Activated CD4-positive, alpha-beta T cell treated with anti-CD3 and anti-CD28 coated beads, Interleukin-2, amount 10 ng/mL, durations not matched to agents 24 days and 14 days (primary cell): ENCODE data around the gene CEP126. TPM values are rescaled to one million over a fixed set of nuclear protein-coding genes. Genes with fewer than 3 reads are reported as not detected.

Experiments used
- DNase-seq: peaks from one replicate; pipeline ENCODE4 v3.0.0; 2022
- H3K27ac Mint-ChIP-seq: one replicate; pipeline ENCODE4 v1.8.0; 2022; ENCODE audit warnings: mild to moderate bottlenecking, mixed read lengths
- H3K27me3 Mint-ChIP-seq: one replicate; pipeline ENCODE4 v1.8.0; 2022; ENCODE audit warnings: mixed read lengths
- H3K36me3 Mint-ChIP-seq: one replicate; pipeline ENCODE4 v1.8.0; 2022; ENCODE audit warnings: low read depth, mild to moderate bottlenecking, mixed read lengths
- H3K4me1 Mint-ChIP-seq: one replicate; pipeline ENCODE4 v1.8.0; 2021; ENCODE audit warnings: mixed read lengths
- H3K4me3 Mint-ChIP-seq: one replicate; pipeline ENCODE4 v1.8.0; 2022; ENCODE audit warnings: mild to moderate bottlenecking, moderate library complexity, mixed read lengths
- H3K9me3 Mint-ChIP-seq: one replicate; pipeline ENCODE4 v1.8.0; 2021; ENCODE audit warnings: mixed read lengths
- intact Hi-C: fragments of 100-400 bp; cut with micrococcal nuclease; formaldehyde crosslinking; loops from one replicate; pipeline ENCODE4 v1.15.1; 2023
- total RNA-seq: library from RNA; stranded (reverse); gene quantifications from 2 replicates; pipeline ENCODE4 v1.2.3, GENCODE V29; 2022

Gene CEP126
- total RNA-seq, 1 donor from 2014 or later, result 0.72 TPM

DNA sequence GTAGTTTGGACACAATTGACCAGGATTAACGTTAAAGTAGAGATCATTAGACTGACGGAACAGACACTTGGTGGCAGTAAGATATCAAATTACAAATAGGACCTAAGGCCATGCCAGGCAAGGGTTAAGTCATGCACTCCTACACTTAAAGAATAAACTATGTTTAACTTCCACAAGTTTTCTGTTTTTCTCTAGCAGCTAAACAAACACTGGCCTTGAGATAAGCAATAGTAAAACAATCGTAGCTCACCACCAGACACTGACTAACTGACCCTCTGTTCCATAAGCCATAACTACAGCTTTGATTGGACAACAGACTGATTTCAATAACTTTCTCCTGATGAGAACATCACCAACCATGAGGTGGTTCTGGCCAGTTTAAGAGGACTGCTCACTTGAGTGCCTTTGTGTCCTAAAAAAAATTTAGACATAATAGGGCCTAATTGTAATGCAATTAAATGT, 2.0 kb upstream of the CEP126 start:
- H3K9me3 Mint-ChIP-seq, result no peaks in the 10 kb centered on the region
- DNase-seq, result no peak
- intact Hi-C loops, result no loop called here
- H3K27me3 Mint-ChIP-seq, result peaks cover 4% of the 10 kb centered on the region
- peaks cover 10% of the 10 kb centered on the region for H3K4me1 Mint-ChIP-seq
- no peak overlapping the region for H3K4me3 Mint-ChIP-seq
- H3K27ac Mint-ChIP-seq, result no peak overlapping the region
- no peaks in the 10 kb centered on the region for H3K36me3 Mint-ChIP-seq

DNA sequence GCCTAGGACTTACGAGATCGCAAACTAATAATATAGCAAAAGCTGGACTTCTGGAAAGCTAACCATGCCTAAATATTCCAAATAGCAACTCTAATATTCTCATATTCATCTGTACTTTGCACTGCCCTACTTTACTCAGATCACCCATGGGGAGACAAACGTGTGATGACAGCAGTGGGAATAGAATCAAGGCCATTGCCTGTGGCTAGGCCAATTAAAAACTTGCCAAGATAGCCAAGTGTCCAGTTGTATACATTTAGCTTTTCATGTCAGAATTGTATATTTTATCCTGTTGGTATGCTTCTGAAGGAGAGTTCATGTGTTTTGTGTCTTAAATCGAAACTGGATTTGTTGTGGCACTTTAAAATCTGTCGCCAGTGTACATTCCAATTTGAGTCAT, 1.2 kb upstream of the CEP126 start:
- Mint-ChIP-seq H3K27ac (no peak overlapping the region), H3K36me3 (no peaks in the 10 kb centered on the region), H3K4me3 (no peak overlapping the region), H3K4me1 (peaks cover 10% of the 10 kb centered on the region), H3K27me3 (peaks cover 4% of the 10 kb centered on the region), H3K9me3 (no peaks in the 10 kb centered on the region)
- intact Hi-C loops, result loop anchor here (2.0 kb wide), 1 partner anchor 197 kb away; the partner anchor contains the start of gene YAP1
- no peak for DNase-seq

DNA sequence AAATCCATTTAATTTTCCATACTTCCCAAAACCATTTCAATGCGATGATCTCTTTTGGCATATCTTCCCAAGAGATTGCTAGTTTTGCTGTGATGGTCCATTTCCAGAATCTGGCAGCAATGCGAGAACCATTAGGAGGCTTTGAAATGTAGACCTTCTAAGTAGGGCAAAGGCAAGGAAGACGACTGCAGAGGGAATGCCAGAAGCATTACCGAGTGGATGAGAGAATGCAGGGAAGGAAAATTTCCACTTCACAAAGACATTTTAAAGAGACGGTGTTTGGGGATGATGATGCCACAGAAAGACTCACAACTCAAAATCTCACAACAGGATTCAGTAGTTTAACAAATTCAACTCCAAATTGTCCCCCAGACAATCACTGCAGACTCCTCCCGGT, 471 bp upstream of the CEP126 start:
- Mint-ChIP-seq H3K9me3 (no peaks in the 10 kb centered on the region), H3K4me1 (peaks cover 10% of the 10 kb centered on the region), H3K36me3 (no peaks in the 10 kb centered on the region), H3K4me3 (peak overlapping the region; percentile 91), H3K27ac (no peak overlapping the region), H3K27me3 (no peaks in the 10 kb centered on the region)
- intact Hi-C loops, result loop anchor here (2.0 kb wide), 1 partner anchor 196 kb away; the partner anchor contains the start of gene YAP1
- DNase-seq, result no peak

DNA sequence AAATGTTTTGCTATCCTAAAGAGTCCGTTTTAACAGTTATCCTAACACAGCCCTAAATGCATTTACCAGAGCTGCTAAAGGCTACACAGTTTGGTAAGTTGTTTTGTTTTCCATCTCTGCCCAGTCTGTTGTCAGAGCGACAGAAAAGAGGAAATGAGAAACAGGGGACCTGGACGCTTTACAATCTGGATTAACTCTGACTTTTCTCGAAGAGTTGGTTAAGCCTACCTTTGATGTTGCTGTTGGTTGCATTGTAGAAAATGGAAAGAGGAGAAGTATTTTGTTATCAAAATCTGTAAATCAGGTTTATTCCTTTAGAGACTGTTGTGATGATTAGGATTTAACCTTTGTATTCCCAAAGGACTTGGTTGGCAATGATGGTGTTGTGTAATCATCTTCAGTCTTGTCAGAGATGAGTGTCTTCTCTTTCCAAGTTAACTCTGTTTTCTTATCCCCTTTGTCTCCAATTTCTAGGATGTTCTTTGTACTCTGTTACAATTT, 1.0 kb downstream of the CEP126 start:
- Mint-ChIP-seq H3K27ac (peak overlapping the region; percentile 86), H3K9me3 (no peaks in the 10 kb centered on the region), H3K27me3 (no peaks in the 10 kb centered on the region), H3K36me3 (no peaks in the 10 kb centered on the region), H3K4me3 (peak overlapping the region; percentile 91), H3K4me1 (peaks cover 10% of the 10 kb centered on the region)
- DNase-seq, result no peak
- intact Hi-C loops, result loop anchor here (2.0 to 5.0 kb wide), 2 partner anchors 91 to 195 kb away; partner anchors contain the start of gene YAP1

DNA sequence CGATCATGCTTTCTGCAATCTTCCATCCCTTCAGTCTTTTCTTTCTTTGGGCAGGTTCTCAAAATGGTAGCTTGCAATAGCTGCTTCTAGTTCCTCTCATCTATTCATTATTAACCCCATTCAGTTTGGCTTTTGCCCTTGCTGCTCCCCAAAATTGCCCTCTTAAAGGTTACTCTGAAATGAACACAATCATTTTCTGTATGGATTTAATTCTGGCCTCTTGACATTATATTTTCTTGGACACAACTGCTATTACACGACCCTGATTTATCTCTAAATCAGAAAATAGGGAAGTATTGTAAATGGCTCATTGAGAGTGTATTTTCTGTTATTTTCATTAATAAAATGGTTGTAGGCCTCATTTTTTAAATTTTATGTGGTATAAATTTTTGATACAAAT, 1.6 kb downstream of the CEP126 start, which contains the start of gene ANGPTL5:
Gene ANGPTL5 (minus strand): TSS at position 101 of the 400 bp plus-strand sequence. CDS start 8,613 bp downstream, outside the sequence.
- H3K4me1 Mint-ChIP-seq, result peaks cover 10% of the 10 kb centered on the region
- intact Hi-C loops, result loop anchor here (5.0 kb wide), 1 partner anchor 91 kb away; no protein-coding TSS in a partner anchor
- peak within 1 kb of the TSS; percentile 86 for H3K27ac Mint-ChIP-seq

DNA sequence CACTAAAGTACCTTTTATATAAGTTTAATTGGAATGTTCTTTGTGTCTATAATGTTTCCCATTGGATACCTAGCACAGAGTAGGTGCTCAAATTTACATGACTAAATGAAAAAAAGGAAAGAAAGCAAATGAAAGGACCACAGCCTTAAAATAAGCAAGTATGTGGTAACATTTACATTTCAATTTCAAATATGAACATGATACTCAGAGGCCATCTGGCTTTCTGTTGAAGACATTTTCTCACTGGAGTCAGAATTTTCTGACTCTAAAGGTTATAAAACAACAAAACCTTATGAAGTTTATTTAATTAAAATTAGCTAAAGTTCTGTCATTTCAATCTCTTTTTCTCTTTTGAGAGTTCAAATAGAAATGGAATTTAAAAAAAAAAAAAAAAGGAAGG, 2.4 kb downstream of the CEP126 start:
- no peak overlapping the region for H3K27ac Mint-ChIP-seq
- H3K27me3 Mint-ChIP-seq, result no peaks in the 10 kb centered on the region
- no peaks in the 10 kb centered on the region for H3K36me3 Mint-ChIP-seq
- H3K9me3 Mint-ChIP-seq, result no peaks in the 10 kb centered on the region
- intact Hi-C loops, result loop anchor here (5.0 kb wide), 1 partner anchor 90 kb away; no protein-coding TSS in a partner anchor
- H3K4me3 Mint-ChIP-seq, result no peak overlapping the region
- peaks cover 10% of the 10 kb centered on the region for H3K4me1 Mint-ChIP-seq
- no peak for DNase-seq

More for the DNA sequence above, 1.6 kb downstream of the CEP126 start, which contains the start of gene ANGPTL5:
- Mint-ChIP-seq H3K4me3 (peak within 1 kb of the TSS; percentile 91), H3K27me3 (no peaks in the 10 kb centered on the region), H3K36me3 (no peaks in the 10 kb centered on the region), H3K9me3 (no peaks in the 10 kb centered on the region)
- no peak for DNase-seq

DNA sequence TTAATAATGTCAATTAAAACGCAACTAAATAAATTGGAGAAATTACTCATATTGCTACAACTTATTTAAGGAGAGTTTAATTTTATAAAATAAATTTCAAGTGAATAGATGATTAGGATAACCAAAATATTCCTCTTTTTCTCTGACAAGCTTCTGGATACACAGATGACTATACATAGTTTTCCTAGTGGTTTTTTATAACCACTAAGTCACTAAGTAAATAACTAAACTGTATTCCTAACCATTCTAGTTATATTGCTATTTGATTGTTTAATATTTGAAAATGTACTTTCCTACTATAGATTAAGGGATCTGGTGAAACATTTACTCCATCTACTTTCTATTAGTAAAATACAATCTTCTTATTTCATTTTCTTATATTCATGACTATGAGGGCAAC, 6.2 kb downstream of the CEP126 start:
- Mint-ChIP-seq H3K27me3 (no peaks in the 10 kb centered on the region), H3K4me3 (no peak overlapping the region), H3K4me1 (no peaks in the 10 kb centered on the region), H3K36me3 (no peaks in the 10 kb centered on the region), H3K9me3 (no peaks in the 10 kb centered on the region), H3K27ac (no peak overlapping the region)
- intact Hi-C loops, result no loop called here
- no peak for DNase-seq

DNA sequence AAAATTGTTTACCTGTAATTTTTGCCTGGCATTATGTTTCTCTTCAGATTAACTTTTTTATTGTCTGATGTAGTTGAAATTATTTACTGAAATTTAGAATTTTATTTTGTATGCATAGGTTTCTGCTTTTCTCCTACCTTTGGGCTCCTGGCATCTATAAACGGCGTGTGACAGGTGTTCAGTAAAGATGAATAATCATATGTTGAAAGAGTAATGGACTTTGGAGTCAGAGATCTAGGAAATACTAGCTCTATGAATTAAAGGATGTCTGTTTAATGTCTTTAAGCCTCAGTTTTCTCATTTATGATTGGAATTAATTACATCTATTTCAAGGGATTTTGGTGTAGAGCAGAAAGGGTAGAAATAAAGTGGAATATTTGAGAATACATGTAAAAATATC, 8.7 kb downstream of the CEP126 start:
- intact Hi-C loops, result no loop called here
- no peak overlapping the region for H3K4me3 Mint-ChIP-seq

DNA sequence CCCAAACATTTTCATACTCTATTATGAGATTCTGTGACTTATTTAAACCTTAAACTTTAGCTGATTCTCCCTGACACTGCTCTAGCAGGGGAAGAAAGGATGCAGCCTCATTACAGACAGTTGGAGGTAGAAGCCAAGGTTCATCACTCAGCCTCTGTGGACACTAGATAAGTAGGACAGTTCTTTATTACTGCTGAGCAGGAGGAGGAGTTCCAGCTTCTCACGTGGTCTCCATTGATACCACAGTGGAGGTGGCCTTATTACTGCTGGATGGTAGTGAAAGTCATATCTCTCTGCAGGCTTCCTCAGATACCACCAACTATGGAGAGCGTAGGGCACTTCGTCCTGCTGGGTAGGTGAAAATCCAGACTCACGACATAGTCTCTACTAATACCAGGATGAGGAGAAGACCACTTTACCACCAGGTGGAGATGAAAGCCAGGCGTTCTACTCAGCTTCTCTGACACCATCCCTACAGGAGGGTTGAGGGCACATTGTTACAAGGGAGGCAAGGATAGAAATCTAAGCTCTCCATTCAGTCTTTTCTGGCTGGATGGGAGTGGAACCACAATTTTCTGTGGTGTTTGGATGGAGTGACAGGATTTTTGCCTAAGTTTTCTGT, 14.6 kb downstream of the CEP126 start:
- no peaks in the 10 kb centered on the region for H3K4me1 Mint-ChIP-seq
- no peaks in the 10 kb centered on the region for H3K9me3 Mint-ChIP-seq
- intact Hi-C loops, result no loop called here

More for the DNA sequence above, 8.7 kb downstream of the CEP126 start:
- Mint-ChIP-seq H3K27ac (no peak overlapping the region), H3K36me3 (no peaks in the 10 kb centered on the region), H3K27me3 (no peaks in the 10 kb centered on the region), H3K4me1 (no peaks in the 10 kb centered on the region), H3K9me3 (no peaks in the 10 kb centered on the region)
- DNase-seq, result no peak

DNA sequence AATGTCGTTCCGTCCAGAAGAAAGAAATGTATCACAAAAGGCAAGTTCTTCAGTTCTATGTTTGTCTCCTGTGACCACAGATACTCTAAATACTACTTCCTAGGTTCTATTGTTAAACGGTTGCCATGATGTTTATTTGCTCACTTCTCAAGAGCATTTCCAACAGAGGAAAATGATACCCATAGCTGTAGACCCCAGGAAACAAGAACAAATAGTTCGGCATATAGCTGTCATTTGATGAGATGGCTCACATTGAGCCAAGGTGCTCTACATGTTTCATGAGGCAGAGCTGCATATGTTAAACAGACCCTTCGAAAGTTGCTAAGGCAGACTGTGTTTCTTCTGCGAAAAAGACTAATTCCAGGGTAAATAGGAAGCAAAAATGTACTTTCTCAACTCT, 16.9 kb downstream of the CEP126 start:
- Mint-ChIP-seq H3K4me1 (no peaks in the 10 kb centered on the region), H3K4me3 (no peak overlapping the region), H3K27me3 (no peaks in the 10 kb centered on the region), H3K27ac (no peak overlapping the region), H3K9me3 (no peaks in the 10 kb centered on the region), H3K36me3 (no peaks in the 10 kb centered on the region)
- intact Hi-C loops, result no loop called here
- no peak for DNase-seq

More for the DNA sequence above, 14.6 kb downstream of the CEP126 start:
- H3K36me3 Mint-ChIP-seq, result no peaks in the 10 kb centered on the region
- no peaks in the 10 kb centered on the region for H3K27me3 Mint-ChIP-seq
- no peak overlapping the region for H3K27ac Mint-ChIP-seq
- no peak for DNase-seq
- no peak overlapping the region for H3K4me3 Mint-ChIP-seq

DNA sequence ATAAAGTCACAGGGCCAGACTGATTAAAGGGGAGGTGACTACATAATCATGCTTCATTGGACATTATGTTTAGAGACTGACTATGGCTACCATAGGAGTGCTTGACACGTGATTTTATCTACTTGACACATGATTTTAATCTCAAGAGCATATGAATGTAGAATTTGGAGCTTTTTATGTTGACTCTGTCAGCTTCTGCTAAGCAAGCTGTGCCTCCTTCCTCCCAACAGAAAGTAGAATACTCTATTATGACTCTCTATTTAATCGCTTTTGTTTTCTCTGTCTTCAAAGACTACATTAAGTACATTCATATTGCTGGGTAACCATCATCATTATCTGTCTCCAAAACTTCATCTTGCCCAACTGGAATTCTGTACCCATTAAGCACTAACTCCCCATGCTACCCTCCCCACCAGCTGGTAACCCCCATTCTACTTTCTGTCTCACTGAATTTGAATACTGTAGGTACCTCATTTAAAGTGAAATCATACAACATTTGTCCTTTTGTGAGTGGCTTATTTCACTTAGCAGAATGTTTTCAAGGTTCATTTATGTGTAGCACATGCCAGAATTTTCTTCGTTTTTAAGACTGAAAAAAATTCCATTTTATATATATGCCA, 26.2 kb downstream of the CEP126 start:
- DNase-seq, result no peak
- intact Hi-C loops, result no loop called here

DNA sequence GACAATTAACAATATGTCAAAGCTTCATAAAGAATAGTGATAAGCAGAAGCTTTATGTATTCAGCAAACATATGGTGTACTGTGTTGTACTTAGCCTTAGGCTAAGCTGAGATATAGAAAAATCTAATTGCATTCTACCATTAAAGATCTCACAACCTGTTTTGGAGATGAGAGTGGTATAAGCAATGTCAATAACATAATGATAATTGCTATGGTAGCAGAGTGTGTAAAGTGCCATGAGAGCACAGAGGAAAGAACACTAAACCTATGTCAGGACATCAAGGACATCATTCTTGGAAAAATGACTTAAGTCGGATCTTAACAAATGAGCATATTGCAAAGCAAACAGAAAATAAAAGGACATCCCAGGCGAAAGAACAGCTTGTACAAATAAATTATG, 30.1 kb downstream of the CEP126 start:
- no peak for DNase-seq
- Mint-ChIP-seq H3K9me3 (no peaks in the 10 kb centered on the region), H3K27me3 (peaks cover 6% of the 10 kb centered on the region), H3K4me3 (no peak overlapping the region), H3K36me3 (no peaks in the 10 kb centered on the region), H3K4me1 (no peaks in the 10 kb centered on the region), H3K27ac (no peak overlapping the region)
- intact Hi-C loops, result no loop called here

More for the DNA sequence above, 26.2 kb downstream of the CEP126 start:
- no peaks in the 10 kb centered on the region for H3K36me3 Mint-ChIP-seq
- no peak overlapping the region for H3K27ac Mint-ChIP-seq
- no peak overlapping the region for H3K4me3 Mint-ChIP-seq
- no peaks in the 10 kb centered on the region for H3K9me3 Mint-ChIP-seq
- peaks cover 9% of the 10 kb centered on the region for H3K27me3 Mint-ChIP-seq
- H3K4me1 Mint-ChIP-seq, result no peaks in the 10 kb centered on the region

DNA sequence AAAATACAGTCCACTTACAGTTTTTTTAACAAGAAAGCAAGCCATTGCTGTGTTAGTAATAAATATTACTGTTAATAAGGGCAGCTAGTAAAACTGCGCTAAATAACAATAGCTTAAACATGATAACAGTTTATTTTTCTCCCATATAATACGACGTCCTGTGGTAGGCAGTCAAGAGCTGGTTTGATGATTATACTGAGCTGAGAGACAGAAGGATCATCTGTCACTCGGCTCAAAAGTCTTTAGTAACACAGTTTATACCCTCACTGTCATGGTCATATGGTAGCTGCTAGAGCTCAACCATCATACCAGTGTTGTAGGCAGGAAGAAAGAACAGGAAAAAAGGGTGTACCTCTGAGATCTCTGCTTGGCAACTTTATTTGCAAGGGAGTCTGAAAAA, 30.6 kb downstream of the CEP126 start:
- Mint-ChIP-seq H3K36me3 (no peaks in the 10 kb centered on the region), H3K4me1 (no peaks in the 10 kb centered on the region), H3K27me3 (peaks cover 6% of the 10 kb centered on the region), H3K9me3 (no peaks in the 10 kb centered on the region), H3K4me3 (no peak overlapping the region), H3K27ac (no peak overlapping the region)
- intact Hi-C loops, result no loop called here
- DNase-seq, result no peak

DNA sequence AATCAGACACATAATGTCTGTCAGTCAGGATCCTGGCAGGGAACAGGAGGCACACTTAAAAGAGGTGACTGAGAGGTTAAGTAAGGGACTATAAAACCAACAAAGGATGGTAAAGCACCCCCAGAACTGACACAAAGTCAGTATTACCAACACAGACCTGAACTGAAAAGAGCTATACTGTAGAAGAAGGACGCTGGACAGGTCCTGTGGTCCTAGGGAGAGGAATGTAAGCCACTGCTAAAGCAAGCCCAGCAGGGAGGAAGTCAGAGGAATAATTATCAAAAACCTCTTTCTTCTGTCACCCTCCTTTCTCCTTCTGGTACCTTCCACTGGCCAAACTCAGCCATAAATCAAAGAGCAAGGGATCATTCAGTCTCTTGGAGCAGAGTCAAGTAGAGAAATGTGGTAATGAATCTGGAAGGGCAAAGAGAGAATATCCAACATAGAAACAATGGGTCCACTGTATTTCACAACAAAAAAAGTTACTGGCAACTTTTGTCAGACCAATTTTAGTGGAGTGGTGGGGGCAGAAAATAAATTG, 34.9 kb downstream of the CEP126 start:
- intact Hi-C loops, result no loop called here
- Mint-ChIP-seq H3K27me3 (no peaks in the 10 kb centered on the region), H3K4me1 (no peaks in the 10 kb centered on the region), H3K9me3 (no peaks in the 10 kb centered on the region), H3K36me3 (no peaks in the 10 kb centered on the region), H3K27ac (no peak overlapping the region), H3K4me3 (no peak overlapping the region)
- DNase-seq, result no peak
